ENCODE measurements around the gene RAB3B.
"Not testable (repeated sequence)": the region's sequence is repeated elsewhere in the genome, so short reads cannot be mapped to it uniquely, and the experiment has no call there.

The RAB3B gene

DNA sequence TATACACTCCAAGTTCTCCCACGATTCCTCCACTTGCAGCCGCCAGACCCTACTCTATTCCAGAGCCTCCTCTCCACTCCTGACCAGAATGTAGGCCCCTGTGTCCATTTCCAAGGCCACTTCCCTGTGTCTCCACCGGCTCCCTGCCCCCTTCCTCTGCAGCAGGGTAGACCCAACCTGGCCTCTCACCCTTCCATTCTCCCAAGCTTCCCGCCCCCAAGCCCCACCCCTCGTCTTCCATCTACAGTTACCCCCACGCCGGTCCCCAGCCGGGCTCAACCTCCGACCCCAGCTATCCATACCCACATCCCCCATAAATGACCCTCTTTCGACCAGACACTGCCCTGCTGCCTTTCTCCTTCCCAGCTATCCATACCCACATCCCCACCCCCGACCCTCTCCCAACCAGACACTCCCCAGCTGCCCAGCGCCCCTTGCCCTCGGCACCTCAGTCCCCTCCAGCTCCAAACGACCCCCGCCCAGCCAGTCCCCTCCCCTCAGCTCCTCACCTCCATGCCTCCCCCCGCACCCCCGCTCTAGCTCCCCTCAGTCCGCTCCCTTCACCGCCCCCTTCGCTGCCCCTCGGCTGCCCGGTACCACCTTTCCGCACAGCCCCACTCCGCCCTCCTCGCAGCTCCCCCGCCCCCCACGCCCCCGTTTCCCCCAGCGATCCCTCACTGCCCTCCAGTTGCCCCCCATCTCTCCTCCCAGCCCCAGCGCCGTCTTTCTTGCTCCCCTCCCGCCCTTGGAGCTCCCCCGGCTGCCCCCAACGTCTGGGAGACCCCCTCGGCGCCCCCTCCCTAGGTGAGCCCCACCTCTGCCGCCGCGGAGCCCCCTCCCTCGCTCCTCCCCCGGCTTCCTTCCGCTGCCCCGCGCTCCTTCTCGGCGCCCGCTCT is 670 bp downstream of the RAB3B start:
- no peak for DNase-seq (ENCODE audit: low read depth)

DNA sequence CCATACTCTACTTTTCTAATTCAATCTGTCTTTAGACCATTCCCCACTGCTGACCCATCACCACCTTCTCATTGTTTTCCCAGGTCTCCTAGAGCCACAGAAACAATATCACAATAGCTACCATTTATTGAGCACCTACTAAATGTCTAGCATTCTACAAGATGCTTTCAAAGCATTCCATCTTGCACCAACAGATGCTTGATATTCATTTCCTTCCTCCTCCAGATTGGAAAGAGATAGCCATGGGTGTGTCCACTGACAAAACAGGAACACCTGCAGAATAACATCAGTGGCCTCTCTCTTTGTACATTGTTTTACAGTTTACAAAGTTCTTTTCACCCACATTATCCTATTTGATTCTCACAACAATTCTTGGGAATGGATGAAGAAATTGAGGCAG is 2.2 kb downstream of the RAB3B start:
- no peak for DNase-seq (ENCODE audit: low read depth)

DNA sequence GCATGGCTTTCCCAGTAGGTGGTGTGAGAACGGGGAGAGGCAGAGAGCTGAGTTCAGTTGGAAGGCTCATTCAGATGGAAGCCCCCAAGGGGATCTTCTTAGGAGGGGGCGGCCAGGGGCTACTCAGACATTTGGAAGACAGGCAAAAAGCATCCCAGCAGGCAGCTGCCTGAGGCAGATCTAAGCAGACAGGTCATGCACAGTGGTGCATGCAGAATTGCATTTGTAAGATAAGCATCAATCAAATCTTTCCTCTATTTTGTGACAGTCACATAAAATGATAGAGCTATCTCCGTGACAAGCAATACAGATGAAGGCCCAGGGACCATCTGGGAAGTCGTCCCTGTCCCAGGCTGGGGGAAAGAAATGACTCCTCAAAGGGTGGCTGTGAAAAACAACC is 3.8 kb downstream of the RAB3B start:
- DNase-seq (ENCODE audit: low read depth), result no peak

DNA sequence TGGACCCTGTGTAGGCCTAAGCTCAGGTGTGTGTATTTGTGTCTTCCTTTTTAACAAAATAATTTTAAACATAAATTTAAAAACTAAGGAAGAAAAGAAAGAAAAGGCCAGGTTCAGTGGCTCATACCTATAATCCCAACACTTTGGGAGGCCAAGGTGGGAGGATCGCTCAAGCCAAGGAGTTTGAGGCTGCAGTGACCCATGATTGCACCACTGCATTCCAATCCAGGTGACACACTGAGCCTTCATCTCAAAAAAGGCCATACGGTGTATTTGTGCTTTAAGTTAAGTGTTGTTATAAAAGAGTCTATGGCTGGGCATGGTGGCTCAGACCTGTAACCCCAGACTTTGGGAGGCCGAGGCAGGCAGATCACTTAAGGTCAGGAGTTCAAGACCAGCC is 8.3 kb downstream of the RAB3B start:
- DNase-seq (ENCODE audit: low read depth), result no peak

DNA sequence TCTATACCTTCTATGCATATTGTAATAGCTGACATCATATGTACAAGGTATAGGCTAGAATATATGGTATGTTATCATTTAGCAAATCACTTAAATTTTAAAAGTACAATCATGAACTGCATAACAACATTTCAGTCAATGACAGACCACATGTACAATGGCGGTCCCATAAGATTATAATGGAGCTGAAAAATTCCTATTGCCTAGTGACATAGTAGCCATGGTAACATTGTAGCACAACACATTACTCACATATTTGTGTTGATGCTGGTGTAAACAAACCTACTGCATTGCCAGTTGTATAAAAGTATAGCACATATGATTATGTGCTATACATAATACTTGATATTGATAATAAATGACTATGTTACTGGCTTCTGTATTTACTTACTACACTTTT is 8.9 kb downstream of the RAB3B start:
- no peak for DNase-seq (ENCODE audit: low read depth)

DNA sequence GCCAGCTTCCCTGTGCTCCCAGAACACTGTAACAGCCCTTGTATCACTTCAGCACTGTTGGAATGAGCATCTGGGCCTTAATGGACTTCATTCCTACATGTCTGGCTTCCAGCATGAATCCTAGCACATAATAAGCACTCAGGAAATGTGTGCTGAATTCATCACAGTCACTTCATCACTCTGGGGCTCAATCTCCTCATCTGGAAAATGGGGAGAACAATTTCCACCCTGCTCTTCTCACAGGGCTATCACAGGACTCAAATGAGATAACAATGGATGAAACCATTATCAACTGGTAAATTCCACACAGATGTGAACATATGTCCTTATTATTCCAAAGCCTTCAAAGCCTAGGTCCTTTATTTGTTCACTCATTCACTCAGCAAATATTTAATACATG is 12.4 kb downstream of the RAB3B start:
- no peak for DNase-seq (ENCODE audit: low read depth)

DNA sequence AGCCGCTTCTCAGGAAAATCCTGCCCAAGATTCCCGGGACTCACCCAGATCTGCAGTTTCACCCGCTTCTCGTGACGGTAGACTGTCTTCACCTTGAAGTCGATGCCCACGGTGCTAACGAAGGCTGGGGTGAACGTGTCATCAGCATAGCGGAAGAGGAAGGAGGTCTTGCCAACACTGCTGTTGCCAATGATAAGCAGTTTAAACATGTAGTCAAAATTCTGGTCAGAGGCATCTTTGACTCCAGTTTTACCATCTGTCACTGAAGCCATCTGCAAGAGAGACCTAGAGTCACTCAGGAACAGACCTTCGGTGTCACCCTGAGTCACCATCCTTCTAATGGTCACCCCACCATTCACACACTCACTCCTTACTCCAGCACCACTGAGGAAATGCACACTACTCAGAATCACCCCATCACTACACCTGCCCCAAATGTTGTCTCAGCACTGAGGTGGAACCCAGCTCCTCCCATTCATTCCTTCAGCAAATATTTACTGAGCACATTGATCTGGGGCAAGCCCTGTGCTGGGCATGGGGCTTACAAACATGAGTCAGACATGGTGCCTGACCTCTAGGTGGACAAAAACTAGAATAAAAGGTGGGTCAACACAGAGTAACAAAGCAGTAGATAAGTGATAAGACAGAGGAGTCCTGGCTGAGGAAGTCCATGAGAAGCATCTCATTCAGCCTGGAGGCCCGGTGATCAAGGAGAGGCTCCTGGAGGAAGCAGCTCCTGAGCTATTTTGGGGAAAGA is 13.5 kb downstream of the RAB3B start:
- no peak for DNase-seq (ENCODE audit: low read depth)

DNA sequence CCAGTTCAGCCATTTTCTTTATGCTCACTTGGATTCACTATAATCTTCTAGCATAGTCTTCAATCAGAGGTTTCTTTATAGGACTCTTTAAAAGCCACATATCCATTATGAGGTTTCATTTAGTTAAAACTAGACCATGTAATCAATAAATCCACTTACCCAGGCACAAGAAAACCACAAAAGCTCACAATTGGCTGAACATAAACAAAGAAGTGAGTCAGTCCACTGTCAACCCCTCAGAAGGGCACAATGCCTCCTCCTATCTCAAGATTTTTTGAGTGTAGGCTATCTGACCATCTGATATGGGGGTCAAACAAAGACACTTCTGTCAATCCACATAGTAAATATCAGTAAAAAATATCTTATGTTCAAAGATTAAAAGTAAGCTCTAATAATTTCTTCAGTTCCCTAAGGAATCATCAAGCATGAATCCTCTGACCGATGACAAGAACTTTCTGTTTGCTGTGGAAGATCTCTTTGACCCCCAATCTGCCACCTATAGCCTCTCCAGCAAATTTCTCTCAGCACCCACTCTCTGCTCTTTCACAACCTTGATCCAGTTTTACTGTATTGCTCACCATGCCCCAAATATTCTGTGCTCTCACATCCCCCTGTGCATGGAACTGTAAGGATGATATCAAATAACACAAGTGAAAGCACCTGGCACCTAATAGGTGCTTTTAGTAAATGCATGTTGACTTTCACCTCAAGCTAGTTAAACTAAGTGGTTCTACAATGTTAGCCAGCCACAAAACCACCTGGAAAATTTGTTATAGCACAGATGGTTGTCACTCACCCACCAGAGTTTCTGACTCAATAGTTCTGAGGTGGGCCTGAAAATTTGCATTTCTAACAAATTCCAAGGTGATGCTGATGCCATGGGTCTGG is 16.7 kb downstream of the RAB3B start:
- no peak for DNase-seq (ENCODE audit: low read depth)

DNA sequence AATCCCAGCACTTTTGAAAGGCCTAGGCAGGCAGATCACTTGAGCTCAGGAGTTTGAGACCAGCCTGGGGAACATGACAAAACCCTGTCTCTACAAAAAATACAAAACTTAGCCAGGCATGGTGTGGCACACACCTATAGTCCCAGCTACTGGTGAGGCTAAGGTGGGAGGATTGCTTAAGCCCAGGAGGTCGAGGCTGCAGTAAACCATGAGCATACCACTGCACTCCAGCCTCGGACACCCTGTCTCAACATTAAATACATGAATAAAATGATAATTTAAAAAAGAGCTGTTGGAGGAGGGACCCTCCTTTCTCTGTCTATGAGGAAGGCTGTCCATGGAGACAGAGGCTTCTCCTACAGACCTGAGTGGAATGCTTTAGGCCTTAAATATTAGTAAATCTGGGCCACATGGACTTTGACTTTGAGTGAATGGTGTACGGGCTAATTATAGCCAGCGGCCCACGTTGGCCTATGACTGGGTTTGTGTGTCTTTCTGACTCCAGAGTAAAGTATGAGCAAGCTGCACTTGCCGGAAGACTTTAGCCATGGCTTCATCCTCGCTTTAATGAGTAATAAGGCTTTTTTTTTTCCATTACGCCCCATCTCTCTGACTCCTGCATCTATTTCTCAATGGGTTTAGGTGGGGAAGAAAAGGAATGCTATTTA is 21.3 kb downstream of the RAB3B start:
- no peak for DNase-seq (ENCODE audit: low read depth)

DNA sequence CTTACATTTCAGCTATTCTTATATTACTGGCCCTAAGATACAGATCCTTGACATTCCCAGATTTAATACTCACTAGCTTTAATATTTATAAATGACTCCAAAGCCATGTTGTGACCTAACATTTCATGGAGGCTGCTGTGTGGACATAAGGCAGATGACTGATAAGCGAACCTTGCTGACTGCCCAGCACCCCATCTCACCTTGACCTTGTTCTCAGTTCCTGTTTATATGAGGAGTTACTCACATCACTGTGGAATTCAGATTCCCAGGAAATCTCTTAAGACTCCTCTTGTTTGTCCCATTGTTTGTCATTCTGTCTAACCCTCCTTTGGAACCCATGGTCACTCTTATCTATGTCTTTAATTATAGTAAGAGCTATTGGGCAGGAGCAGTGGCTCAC is 21.9 kb downstream of the RAB3B start:
- no peak for DNase-seq (ENCODE audit: low read depth)

DNA sequence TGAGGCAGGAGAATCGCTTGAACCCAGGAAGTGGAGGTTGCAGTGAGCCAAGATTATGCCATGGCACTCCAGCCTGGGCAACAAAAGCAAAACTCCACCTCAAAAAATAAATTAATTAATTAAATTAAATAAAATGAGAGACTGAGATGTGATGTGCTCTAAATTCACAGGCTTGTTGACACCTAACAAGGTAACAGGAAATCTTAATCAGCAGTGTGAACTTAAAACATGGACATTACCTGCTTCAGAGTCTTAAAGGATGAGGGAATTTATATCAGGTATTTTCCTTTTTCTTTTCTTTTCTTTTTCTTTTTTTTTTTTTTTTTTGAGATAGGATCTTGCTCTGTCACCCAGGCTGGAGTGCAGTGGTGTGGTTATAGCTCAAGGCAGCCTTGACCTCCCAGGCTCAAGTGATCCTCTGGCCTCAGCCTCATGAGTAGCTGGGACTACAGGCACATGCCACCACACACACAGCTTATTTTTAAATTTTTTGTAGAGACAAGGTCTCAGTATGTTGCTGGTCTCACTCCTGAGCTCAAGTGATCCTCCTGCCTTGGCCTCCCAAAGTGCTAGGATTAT is 23.2 kb downstream of the RAB3B start:
- DNase-seq (ENCODE audit: low read depth), result not testable (repeated sequence)

DNA sequence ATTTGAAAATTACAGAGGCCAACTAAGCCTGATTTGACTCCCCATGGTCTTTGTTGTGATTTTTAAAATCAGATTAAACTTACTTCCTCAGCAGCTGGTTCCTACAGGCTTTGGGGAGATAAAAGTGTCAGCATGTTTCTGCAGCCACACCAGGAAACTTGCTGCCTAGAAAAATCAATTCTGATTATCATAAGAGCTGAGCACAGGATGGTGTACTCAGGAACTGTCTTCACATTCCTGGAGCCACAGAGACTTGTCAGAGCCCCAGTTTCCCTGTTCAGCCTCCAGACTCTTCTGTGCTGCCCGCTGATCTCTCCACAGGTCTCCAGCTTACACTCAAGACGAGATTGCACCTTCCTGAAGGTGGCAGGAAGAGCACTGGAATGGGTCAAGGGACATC is 23.9 kb downstream of the RAB3B start:
- no peak for DNase-seq (ENCODE audit: low read depth)

DNA sequence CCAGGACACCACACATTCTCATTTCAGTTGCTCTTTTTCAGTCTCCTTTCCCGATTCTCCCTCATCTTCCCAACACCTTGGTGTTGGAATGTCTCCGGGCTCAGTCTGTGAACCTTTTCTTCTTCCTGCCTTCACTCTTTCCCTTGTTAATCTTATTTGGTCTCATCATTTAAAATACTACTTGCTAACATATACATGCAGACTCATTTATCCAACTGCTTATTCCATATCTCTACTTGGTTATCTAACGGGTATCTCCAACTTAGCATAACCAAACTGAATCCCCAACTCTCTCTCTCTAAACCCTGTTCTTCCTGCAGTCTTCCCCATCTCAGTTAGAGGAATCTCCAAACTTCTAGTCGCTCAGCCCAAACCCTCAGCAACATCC is 26.2 kb downstream of the RAB3B start:
- DNase-seq (ENCODE audit: low read depth), result no peak

DNA sequence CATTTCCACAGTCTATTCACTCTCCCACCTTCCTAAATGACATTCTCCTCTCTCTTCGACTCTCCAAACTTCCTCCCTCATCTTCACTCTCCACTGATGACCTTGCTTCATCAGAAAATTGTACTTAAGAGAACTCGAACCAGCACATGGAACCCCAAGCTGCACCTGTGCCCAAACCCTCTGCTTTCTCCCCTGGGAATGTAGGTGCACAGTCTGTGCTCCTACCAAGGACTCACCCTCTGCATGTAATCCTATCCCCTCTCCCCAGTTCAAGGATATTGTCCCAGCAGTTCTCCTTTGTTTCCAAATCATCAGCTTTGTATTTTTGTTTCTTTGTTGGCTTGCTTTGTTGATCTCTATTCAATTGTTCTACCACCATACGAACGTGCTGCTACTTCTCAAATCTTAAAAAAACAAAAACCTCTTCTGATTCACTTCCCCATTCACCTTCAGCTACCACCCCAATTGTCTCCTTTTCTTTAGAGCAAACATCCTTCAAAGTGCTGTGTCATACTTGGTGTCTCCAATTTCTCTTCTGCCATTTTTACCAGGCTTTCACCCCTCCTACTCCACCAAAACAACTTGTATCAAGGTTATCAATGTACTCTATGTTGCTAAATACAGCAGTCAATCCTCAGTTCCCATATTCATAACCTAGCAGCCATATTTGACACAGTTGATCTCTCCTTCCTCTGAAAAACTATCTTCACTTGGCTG is 26.8 kb downstream of the RAB3B start:
- DNase-seq (ENCODE audit: low read depth), result no peak

DNA sequence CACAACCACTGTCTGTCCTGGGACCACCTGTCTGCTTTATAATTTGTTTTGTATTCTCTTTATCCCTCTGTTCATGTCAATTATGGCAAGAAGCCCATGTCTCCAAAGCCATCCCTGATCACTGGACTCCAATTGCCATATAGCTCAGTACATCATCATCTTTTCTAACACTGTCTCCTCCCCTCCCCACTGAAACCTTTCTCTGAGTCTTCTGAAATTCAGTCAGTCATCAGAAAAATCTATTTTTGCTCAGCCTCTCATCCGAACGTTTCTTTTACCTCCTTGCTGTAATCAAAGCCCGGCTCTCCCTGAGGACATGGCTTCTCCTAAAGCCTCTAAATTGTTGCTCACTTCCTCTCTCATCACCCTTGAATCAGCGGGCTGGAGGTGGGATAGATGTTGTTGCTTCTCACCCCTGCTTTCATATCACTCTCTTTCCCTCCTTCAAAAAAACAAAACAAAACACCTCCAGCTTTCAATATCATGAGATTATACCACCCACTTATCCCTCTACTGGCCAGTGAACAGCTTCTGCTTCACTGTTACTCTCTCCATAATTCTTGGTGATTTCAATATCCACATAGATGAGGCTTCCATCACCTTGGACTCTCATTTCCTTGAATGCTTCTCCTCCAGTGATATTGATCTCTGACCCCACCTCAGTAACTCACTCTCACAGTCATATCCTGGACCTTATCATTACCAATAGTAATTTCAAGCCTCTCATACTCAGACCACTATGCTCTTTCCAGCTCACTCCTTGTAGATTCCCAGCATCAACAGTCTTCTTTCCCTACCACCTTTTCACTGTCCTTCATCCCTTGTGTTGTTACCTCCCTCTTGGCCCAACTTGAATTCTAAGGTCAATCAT is 27.8 kb downstream of the RAB3B start:
- DNase-seq (ENCODE audit: low read depth), result no peak

DNA sequence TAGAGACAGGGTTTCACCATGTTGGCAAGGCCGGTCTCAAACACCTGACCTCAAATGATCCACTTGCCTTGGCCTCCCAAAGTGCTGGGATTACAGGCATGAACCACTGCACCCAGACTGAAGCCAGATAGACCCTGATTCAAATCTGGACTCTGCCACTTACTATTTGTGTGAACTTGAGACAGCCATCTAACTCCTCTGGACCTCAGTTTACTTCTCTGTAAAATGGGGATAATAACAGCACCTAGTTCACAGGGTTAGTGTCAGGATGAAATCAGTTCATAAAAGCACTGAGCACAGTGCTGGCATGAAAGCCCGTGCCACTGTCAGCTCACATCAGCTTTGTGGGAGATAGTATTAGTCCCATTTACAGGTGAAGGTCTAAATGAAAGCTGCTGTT is 28.5 kb downstream of the RAB3B start:
- no peak for DNase-seq (ENCODE audit: low read depth)

DNA sequence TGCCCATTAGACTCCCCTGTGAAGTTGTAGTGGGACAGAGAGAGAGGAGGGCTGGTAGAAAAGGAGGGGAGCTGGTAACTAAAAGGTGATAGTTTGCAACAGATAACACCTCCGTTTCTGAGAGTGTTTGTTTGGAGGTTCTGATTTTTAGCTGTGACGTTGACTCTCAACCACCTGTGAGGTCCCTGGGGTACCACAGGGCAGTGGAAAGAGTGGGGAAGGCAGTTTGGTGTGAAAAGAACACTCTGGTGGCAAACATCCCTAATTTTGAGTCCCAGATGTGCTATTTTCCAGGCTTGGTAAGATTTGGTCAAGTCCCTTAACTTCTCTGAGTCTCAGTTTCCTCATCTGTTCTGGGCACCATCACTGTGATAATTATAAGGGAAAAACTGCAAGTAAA is 29.3 kb downstream of the RAB3B start:
- DNase-seq (ENCODE audit: low read depth), result no peak

DNA sequence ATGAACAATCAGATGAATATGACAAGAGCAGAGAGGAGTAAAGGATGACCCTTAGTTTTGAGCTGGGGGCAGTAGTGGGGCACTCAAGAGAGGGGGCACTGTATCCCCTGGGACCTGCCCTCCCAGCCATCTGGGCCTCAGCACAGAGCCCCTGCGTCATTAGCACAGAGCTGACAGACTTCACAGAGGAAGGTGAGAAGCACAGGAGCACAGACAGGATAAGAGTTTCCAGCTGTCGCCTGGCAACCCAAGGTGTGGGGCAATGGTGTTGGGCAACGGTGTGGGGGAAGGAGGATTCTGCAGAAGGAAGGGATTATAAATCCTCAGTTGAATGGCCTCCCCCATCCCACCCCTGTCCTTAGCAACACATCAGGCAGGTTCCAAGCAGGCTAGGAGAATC is 30.2 kb downstream of the RAB3B start:
- DNase-seq (ENCODE audit: low read depth), result no peak

DNA sequence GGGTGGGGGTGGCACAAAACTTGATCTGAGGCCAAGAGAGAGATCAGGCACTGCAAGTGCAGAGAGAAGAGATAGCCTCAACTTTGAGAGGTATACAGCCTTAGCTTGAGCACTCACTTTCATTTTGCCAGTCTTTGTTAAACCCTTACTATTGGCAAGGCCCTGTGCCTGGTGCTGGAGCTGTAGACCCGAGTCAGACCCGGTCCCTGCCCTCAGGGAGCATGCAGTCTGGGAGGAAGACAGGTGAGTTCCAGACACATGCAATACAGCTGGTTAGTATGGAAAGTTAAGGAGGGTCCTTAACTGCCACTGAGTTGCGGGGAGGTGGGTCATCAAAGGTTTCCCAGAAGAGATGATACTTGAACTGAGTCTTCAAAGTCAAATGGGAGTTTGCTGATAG is 31.7 kb downstream of the RAB3B start:
- no peak for DNase-seq (ENCODE audit: low read depth)

DNA sequence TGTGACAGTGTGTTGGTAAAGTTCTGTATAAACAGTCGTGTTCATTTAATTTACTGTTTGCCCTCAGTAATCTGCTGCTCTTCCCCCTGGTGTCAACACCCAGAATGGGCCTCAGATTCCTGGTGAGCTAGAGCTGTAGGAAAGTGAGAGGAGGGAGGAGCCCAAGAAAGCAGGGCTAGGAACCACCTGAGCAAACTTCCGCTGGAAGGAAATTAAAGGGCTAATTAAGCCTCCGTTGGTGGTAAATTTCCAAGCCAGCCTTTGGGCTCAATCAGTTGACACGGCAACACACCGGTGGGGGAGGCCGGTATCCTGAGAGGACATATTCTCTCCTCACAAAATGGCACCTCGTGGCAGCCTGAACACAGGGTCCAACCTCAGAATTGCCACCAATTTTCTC is 32.9 kb downstream of the RAB3B start:
- DNase-seq (ENCODE audit: low read depth), result no peak
